ENCODE data around the gene E2F8.

GRCh38 chr11:19193916-19194315 lies 46.8 kb downstream of the E2F8 start:
- TF ChIP-seq EZH2 (IDR thresholded peaks at IDR 0.05; ENCODE audit: borderline replicate concordance, insufficient read depth, low read depth, low read length, poor library complexity, severe bottlenecking): no peak
- TF ChIP-seq CTCF (IDR thresholded peaks at IDR 0.05): no peak

Measured in B cell (primary cell).